ENCODE data around the gene FOXP1. TPM values are rescaled to one million over a fixed set of nuclear protein-coding genes. Genes with fewer than 3 reads are reported as not detected.

Gene FOXP1
- total RNA-seq, 1 donor from 2014 or later, result 41.2 TPM

- no peak for TF ChIP-seq CTCF (IDR thresholded peaks at IDR 0.05; ENCODE audit: borderline replicate concordance)
- Histone ChIP-seq H3K27me3 (ENCODE audit: low read depth) (no peaks in the 10 kb centered on the region), H3K27ac (replicated peaks) (no peak overlapping the region), H3K36me3 (peaks cover 26% of the 10 kb centered on the region), H3K4me3 (no peak overlapping the region), H3K4me1 (peaks cover 35% of the 10 kb centered on the region), H3K9me3 (replicated peaks) (peaks cover 8% of the 10 kb centered on the region)
- DNase-seq, result no peak
- intact Hi-C loops (cut with micrococcal nuclease), result no loop called here
Observed at GRCh38 chr3:71494212-71494611, 89.3 kb downstream of the FOXP1 start.

GRCh38 chr3:71492974-71493771 is 90.4 kb downstream of the FOXP1 start:
- peaks cover 8% of the 10 kb centered on the region for H3K9me3 ChIP-seq (replicated peaks)
- no peak for DNase-seq
- H3K27me3 ChIP-seq (ENCODE audit: low read depth), result no peaks in the 10 kb centered on the region
- intact Hi-C loops (cut with micrococcal nuclease), result no loop called here
- TF ChIP-seq CTCF (IDR thresholded peaks at IDR 0.05; ENCODE audit: borderline replicate concordance), result no peak
- no peak overlapping the region for H3K27ac ChIP-seq (replicated peaks)
- H3K36me3 ChIP-seq, result peaks cover 26% of the 10 kb centered on the region
- H3K4me3 ChIP-seq, result no peak overlapping the region
- peaks cover 24% of the 10 kb centered on the region for H3K4me1 ChIP-seq

DNA sequence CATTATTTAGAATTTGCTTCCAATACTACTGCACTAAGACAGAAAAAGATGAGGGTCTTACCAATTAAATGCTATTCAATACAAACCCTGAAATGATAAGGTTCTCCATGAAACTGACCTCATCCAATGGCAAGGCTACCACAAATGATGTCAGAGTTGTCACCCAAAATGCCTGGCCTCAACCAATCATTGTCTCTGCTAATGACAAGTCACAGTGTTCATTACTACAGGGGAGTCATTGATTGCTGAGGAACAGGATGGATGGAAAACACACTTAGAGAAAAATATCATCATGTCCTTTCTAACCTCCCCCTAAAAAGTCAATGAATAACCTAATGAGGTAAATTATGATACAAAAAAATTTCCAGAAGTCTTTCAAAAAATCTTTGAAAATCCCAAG is 91.0 kb downstream of the FOXP1 start:
- DNase-seq, result no peak
- Histone ChIP-seq H3K27me3 (ENCODE audit: low read depth) (no peaks in the 10 kb centered on the region), H3K36me3 (peaks cover 26% of the 10 kb centered on the region), H3K27ac (replicated peaks) (no peak overlapping the region), H3K4me1 (peaks cover 18% of the 10 kb centered on the region), H3K4me3 (no peak overlapping the region), H3K9me3 (replicated peaks) (peaks cover 8% of the 10 kb centered on the region)
- no peak for TF ChIP-seq CTCF (IDR thresholded peaks at IDR 0.05; ENCODE audit: borderline replicate concordance)
- intact Hi-C loops (cut with micrococcal nuclease), result no loop called here

DNA sequence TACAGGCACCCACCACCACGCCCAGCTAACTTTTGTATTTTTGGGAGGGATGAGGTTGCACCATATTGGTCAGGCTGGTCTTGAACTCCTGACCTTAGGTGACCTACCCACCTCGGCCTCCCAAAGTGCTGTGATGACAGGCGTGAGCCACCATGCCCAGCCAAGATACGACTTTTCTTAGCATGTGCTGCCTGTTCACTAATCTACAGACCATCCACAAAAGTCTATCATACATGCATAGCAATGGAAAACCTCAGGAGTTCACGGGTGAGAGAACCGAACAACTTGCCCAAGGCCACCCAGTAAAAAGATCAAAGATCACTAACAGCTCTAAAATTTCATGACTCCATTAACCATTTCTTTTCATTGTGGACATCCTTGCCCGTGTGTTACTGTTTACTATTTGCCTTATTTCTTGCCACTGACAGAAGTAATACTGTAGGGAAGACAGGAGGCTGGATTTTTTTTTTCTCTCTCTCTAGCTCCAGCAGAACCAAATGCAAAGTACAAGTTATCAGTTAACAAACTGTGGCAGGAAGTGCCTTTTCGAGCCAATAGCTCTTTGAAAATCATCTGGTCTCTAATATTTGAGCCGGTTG is 92.3 kb downstream of the FOXP1 start:
- no peak for TF ChIP-seq CTCF (IDR thresholded peaks at IDR 0.05; ENCODE audit: borderline replicate concordance)
- Histone ChIP-seq H3K9me3 (replicated peaks) (peaks cover 8% of the 10 kb centered on the region), H3K27me3 (ENCODE audit: low read depth) (no peaks in the 10 kb centered on the region), H3K4me1 (peaks cover 5% of the 10 kb centered on the region), H3K27ac (replicated peaks) (no peak overlapping the region), H3K4me3 (no peak overlapping the region), H3K36me3 (peaks cover 26% of the 10 kb centered on the region)
- intact Hi-C loops (cut with micrococcal nuclease), result no loop called here
- DNase-seq, result no peak

- TF ChIP-seq CTCF (IDR thresholded peaks at IDR 0.05; ENCODE audit: borderline replicate concordance), result no peak
- H3K9me3 ChIP-seq (replicated peaks), result peaks cover 8% of the 10 kb centered on the region
- peaks cover 26% of the 10 kb centered on the region for H3K36me3 ChIP-seq
- no peak for DNase-seq
- no peak overlapping the region for H3K27ac ChIP-seq (replicated peaks)
- H3K4me3 ChIP-seq, result no peak overlapping the region
- intact Hi-C loops (cut with micrococcal nuclease), result no loop called here
- H3K4me1 ChIP-seq, result no peaks in the 10 kb centered on the region
- no peaks in the 10 kb centered on the region for H3K27me3 ChIP-seq (ENCODE audit: low read depth)
Observed at GRCh38 chr3:71490692-71491091, 92.8 kb downstream of the FOXP1 start.
